HepG2 (cell line): ENCODE results near the gene GPHN. TPM values are rescaled to one million over a fixed set of nuclear protein-coding genes. Genes with fewer than 3 reads are reported as not detected.

Experiments used
- ATAC-seq: fragments of 200-7000 bp; cut with Tn5 transposase; 3 replicates; pipeline ENCODE4 v1.9.1; 2020; ENCODE audit warnings: mild to moderate bottlenecking, moderate library complexity
- BruUV-seq: library from RNA; stranded (reverse); fragments of 400-500 nt; replicated peaks from 2 replicates; lab custom pipeline; 2021; lab: Mats Ljungman, UMichigan
- CTCF ChIA-PET: fragments of 300-600 bp; formaldehyde crosslinking; extraction: SDS; loops from one replicate; lab custom pipeline; 2021; ENCODE audit warnings: low total read pairs, inconsistent platforms, low intra/inter-chr PET ratio; lab: Yijun Ruan, JAX
- POLR2A ChIA-PET: fragments of 350-600 bp; sonication (Branson Sonifier 250); formaldehyde crosslinking; loops from one replicate; lab custom pipeline; 2020; ENCODE audit warnings: antibody characterized with exemption, inconsistent platforms; lab: Yijun Ruan, JAX
- DNase-seq: peaks from one replicate; pipeline ENCODE4 v3.0.0-alpha.2; 2015; ENCODE audit warnings: low spot score
- FAIRE-seq: peaks from 3 replicates; lab custom pipeline; 2011; peaks lifted over from hg19 to GRCh38; lab: Jason Lieb, UNC
- H2AFZ ChIP-seq: one replicate; pipeline ENCODE4 v1.6.1; 2011; ENCODE audit warnings: low read length, inconsistent platforms
- H3K27ac ChIP-seq: fragments of 300-600 bp; 3 replicates; pipeline ENCODE4 v1.8.0; 2011; ENCODE audit warnings: mixed run types, mild to moderate bottlenecking, mixed read lengths, low read length, inconsistent platforms; ENCODE audit not compliant: insufficient read depth; ENCODE audit errors: extremely low read length
- H3K27me3 ChIP-seq, 2 experiments: fragments of 200-600 bp in 1 of 2; 2 replicates in 1 of 2; 3 replicates in 1 of 2; pipeline versions ENCODE4 v1.6.0 to v1.8.0; 2011; ENCODE audit warnings: low read length in 2 of 2, mild to moderate bottlenecking in 2 of 2, moderate library complexity in 2 of 2, inconsistent platforms in 1 of 2; ENCODE audit not compliant: insufficient read depth in 2 of 2, control insufficient read depth in 1 of 2
- H3K36me3 ChIP-seq, 2 experiments: fragments of 200-600 bp in 1 of 2; replicated peaks in 1 of 2; 2 replicates in 1 of 2; 3 replicates in 1 of 2; pipeline versions ENCODE4 v1.5.1 to v1.8.0; 2011; ENCODE audit warnings: low read length in 2 of 2, inconsistent platforms in 1 of 2; ENCODE audit not compliant: insufficient read depth in 2 of 2, control insufficient read depth in 1 of 2
- H3K4me1 ChIP-seq: 2 replicates; pipeline ENCODE4 v1.5.1; 2012; ENCODE audit warnings: low read length, inconsistent platforms; ENCODE audit not compliant: insufficient read depth
- H3K4me2 ChIP-seq: 2 replicates; pipeline ENCODE4 v1.6.0; 2011; ENCODE audit warnings: low read depth, low read length, inconsistent platforms
- H3K4me3 ChIP-seq, 3 experiments: fragments of 200-600 bp in 1 of 3; sonication (generic), shearing (Covaris generic) in 1 of 3; replicated peaks in 1 of 3; 2 replicates each; pipeline ENCODE4 v1.5.1; 2011 to 2016; ENCODE audit warnings: low read length in 3 of 3, inconsistent platforms in 2 of 3, low read depth in 2 of 3, mild to moderate bottlenecking in 2 of 3, control low read depth in 1 of 3, mixed read lengths in 1 of 3; ENCODE audit not compliant: insufficient read depth in 1 of 3
- H3K79me2 ChIP-seq: one replicate; pipeline ENCODE4 v1.6.1; 2011; ENCODE audit warnings: low read length, inconsistent platforms; ENCODE audit not compliant: insufficient read depth
- H3K9ac ChIP-seq: 2 replicates; pipeline ENCODE4 v1.6.0; 2011; ENCODE audit warnings: mild to moderate bottlenecking, low read depth, low read length, inconsistent platforms; ENCODE audit not compliant: insufficient read depth
- H3K9me3 ChIP-seq: 2 replicates; pipeline ENCODE4 v1.5.1; 2012; ENCODE audit warnings: mild to moderate bottlenecking, low read length
- H4K20me1 ChIP-seq: 2 replicates; pipeline ENCODE4 v1.6.0; 2011; ENCODE audit warnings: inconsistent platforms, mild to moderate bottlenecking, low read length, moderate library complexity; ENCODE audit not compliant: insufficient read depth
- ARHGAP35 ChIP-seq: sonication (generic); formaldehyde crosslinking; IDR thresholded peaks from 2 replicates; pipeline ENCODE4 v1.9.0; 2022; ENCODE audit warnings: mild to moderate bottlenecking, inconsistent platforms, moderate library complexity, missing genetic modification reagents, borderline replicate concordance
- BHLHE40 ChIP-seq: IDR thresholded peaks from 2 replicates; pipeline ENCODE4 v1.6.1; 2011; ENCODE audit warnings: low read length, improper control_type of control experiment
- CAMTA2 ChIP-seq: sonication (generic); formaldehyde crosslinking; IDR thresholded peaks from 2 replicates; pipeline ENCODE4 v1.4.0; 2020; ENCODE audit warnings: mild to moderate bottlenecking, missing genetic modification reagents, borderline replicate concordance
- EHMT2 ChIP-seq: fragments of 200-600 bp; sonication (generic); IDR thresholded peaks from 2 replicates; pipeline ENCODE4 v1.7.0; 2017; ENCODE audit warnings: antibody characterized with exemption, low read depth, low read length, borderline replicate concordance
- EP300 ChIP-seq, 3 experiments: sonication (generic) in 1 of 3; formaldehyde crosslinking in 1 of 3; IDR thresholded peaks; 2 replicates each; pipeline versions ENCODE4 v1.5.1 to v1.6.1; 2011 to 2020; ENCODE audit warnings: low read depth in 2 of 3, low read length in 2 of 3, borderline replicate concordance in 1 of 3, improper control_type of control experiment in 1 of 3, mild to moderate bottlenecking in 1 of 3, missing genetic modification reagents in 1 of 3, moderate library complexity in 1 of 3
- GATAD2A ChIP-seq: IDR thresholded peaks from 2 replicates; pipeline ENCODE4 v1.6.1; 2016
- HDAC2 ChIP-seq: sonication (generic); formaldehyde crosslinking; IDR thresholded peaks from 2 replicates; pipeline ENCODE4 v1.4.0; 2020; ENCODE audit warnings: missing genetic modification reagents
- HNRNPLL ChIP-seq: fragments of 200-400 bp; formaldehyde crosslinking; IDR thresholded peaks from 2 replicates; pipeline ENCODE4 v1.6.1; 2017; ENCODE audit warnings: mild to moderate bottlenecking, low read depth, low read length; ENCODE audit not compliant: poor library complexity, severe bottlenecking
- IRF9 ChIP-seq: sonication (generic); formaldehyde crosslinking; IDR thresholded peaks from 2 replicates; pipeline ENCODE4 v1.8.0; 2022; ENCODE audit warnings: missing genetic modification reagents, mild to moderate bottlenecking, borderline replicate concordance
- PAX8 ChIP-seq: sonication (generic); formaldehyde crosslinking; IDR thresholded peaks from 2 replicates; pipeline ENCODE4 v1.8.0; 2022; ENCODE audit warnings: mild to moderate bottlenecking, missing genetic modification reagents, borderline replicate concordance
- PRMT3 ChIP-seq: sonication (generic); formaldehyde crosslinking; IDR thresholded peaks from 2 replicates; pipeline ENCODE4 v1.8.1; 2022; ENCODE audit warnings: low read depth, mild to moderate bottlenecking, moderate library complexity, missing genetic modification reagents, borderline replicate concordance
- RARG ChIP-seq: sonication (generic); formaldehyde crosslinking; IDR thresholded peaks from 2 replicates; pipeline ENCODE4 v1.4.0; 2020; ENCODE audit warnings: low read depth, mild to moderate bottlenecking, missing genetic modification reagents
- RNF2 ChIP-seq: fragments of 450-650 bp; conservative IDR thresholded peaks from 2 replicates; pipeline ENCODE4 v1.6.1; 2016; ENCODE audit warnings: low read depth
- YEATS4 ChIP-seq: sonication (generic); formaldehyde crosslinking; IDR thresholded peaks from 2 replicates; pipeline ENCODE4 v1.4.0; 2020; ENCODE audit warnings: missing genetic modification reagents, borderline replicate concordance
- ZNF207 ChIP-seq: fragments of 450-650 bp; IDR thresholded peaks from 2 replicates; pipeline ENCODE4 v1.6.1; 2016; ENCODE audit warnings: antibody characterized with exemption, borderline replicate concordance
- ZNF496 ChIP-seq: sonication (generic); formaldehyde crosslinking; IDR thresholded peaks from 2 replicates; pipeline ENCODE4 v1.8.1; 2023; ENCODE audit warnings: mild to moderate bottlenecking, moderate library complexity, missing genetic modification reagents; ENCODE audit not compliant: insufficient replicate concordance
- ZNF570 ChIP-seq: sonication (generic); formaldehyde crosslinking; IDR thresholded peaks from 2 replicates; pipeline ENCODE4 v1.4.0; 2020; ENCODE audit warnings: mild to moderate bottlenecking, missing genetic modification reagents, borderline replicate concordance
- ZNF7 ChIP-seq: IDR thresholded peaks from 2 replicates; pipeline ENCODE4 v1.6.1; 2016; ENCODE audit warnings: missing biosample characterization, missing genetic modification reagents
- ZNF792 ChIP-seq: IDR thresholded peaks from 2 replicates; pipeline ENCODE4 v1.6.1; 2016
- WGBS: methylation state at CpG from one replicate; pipeline ENCODE4 v1.1.6; 2017; ENCODE audit warnings: low lambda C conversion rate; 5-methylcytosine and 5-hydroxymethylcytosine counted together
- in situ Hi-C: cut with HindIII; loops from 2 replicates; pipeline ENCODE4 v1.10.0; 2017; ENCODE audit warnings: low pct_unique_long_range_greater_than_20kb; ENCODE audit not compliant: extremely low pct_ligation_motif_present
- intact Hi-C: fragments of 100-400 bp; cut with micrococcal nuclease; formaldehyde crosslinking; loops from one replicate; pipeline ENCODE4 v1.10.0; 2022; ENCODE audit not compliant: unreplicated experiment
- polyA plus RNA-seq, 8 experiments: library from polyadenylated mRNA; depleted of rRNA in 3 of 8; stranded (reverse) in 7 of 8; unstranded in 1 of 8; fragments of >200 nt; fragmentation: Illumina TruSeq in 4 of 8; extraction: Trizol in 4 of 8; gene quantifications; 2 replicates each; pipeline versions ENCODE4 v1.2.1 to v1.2.3, GENCODE V29; 2011 to 2016; ENCODE audit warnings: low read depth in 4 of 8, missing spikeins in 1 of 8, mixed read lengths in 1 of 8; ENCODE audit not compliant: insufficient read depth in 1 of 8
- total RNA-seq, 5 experiments: library from RNA; depleted of rRNA; stranded (reverse); fragments of >200 nt; fragmentation: Illumina TruSeq; extraction: Trizol; gene quantifications; 2 replicates each; pipeline ENCODE4 v1.2.3, GENCODE V29; 2016; ENCODE audit warnings: low read depth in 1 of 5

GPHN gene
- total and polyA plus RNA-seq, 2 of the 13 experiments (the other 11 are each of a cell fraction or from before 2014, with no cell fraction given): 12.7 to 19.2 TPM

- intact Hi-C loops (loop anchor here (5.0 kb wide), 1 partner anchor 639 kb away; no protein-coding TSS in a partner anchor), in situ Hi-C loops (no loop called here)
- BruUV-seq: no TSS peak
- ChIA-PET POLR2A (interaction anchor here (3.2 kb wide), 1 partner anchor 9 kb away, joined by 18 read pairs; the partner anchor contains the start of gene GPHN), CTCF (no interaction called here)
- no peak for DNase-seq
- no peak overlapping the region for H3K27ac ChIP-seq
- H3K9ac ChIP-seq: no peak overlapping the region
- no peaks in the 10 kb centered on the region for H4K20me1 ChIP-seq
- no peak overlapping the region for H3K4me2 ChIP-seq
- no peak for FAIRE-seq
- no peaks in the 10 kb centered on the region for H3K9me3 ChIP-seq
- no peaks in the 10 kb centered on the region for H3K79me2 ChIP-seq
- TF ChIP-seq ZNF207: no peak
- no peak for TF ChIP-seq HNRNPLL
- no peak overlapping the region for H2AFZ ChIP-seq
- no peak overlapping the region for H3K4me3 ChIP-seq
- H3K36me3 ChIP-seq: no peaks in the 10 kb centered on the region
- ATAC-seq: no peak
- H3K4me1 ChIP-seq: peaks cover 27% of the 10 kb centered on the region
- WGBS: 89% methylated on average over 3 of the region's 3 CpGs
- no peaks in the 10 kb centered on the region for H3K27me3 ChIP-seq
These were observed 9.6 kb upstream of the GPHN start for GRCh38 chr14:66498311-66498710.

GRCh38 chr14:66501592-66501991 lies 6.4 kb upstream of the GPHN start:
- Histone ChIP-seq H3K4me1 (peaks cover 23% of the 10 kb centered on the region), H3K9ac (no peak overlapping the region), H4K20me1 (no peaks in the 10 kb centered on the region), H3K27me3 (no peaks in the 10 kb centered on the region), H3K79me2 (no peaks in the 10 kb centered on the region), H3K4me3 (no peak overlapping the region), H2AFZ (no peak overlapping the region), H3K4me2 (peak overlapping the region; percentile 18; the same call in 1 of the 2 replicates), H3K27ac (no peak overlapping the region), H3K36me3 (no peaks in the 10 kb centered on the region), H3K9me3 (no peaks in the 10 kb centered on the region)
- CTCF ChIA-PET: no interaction called here
- in situ Hi-C loops (no loop called here), intact Hi-C loops (no loop called here)
- no peak for FAIRE-seq
- no TSS peak for BruUV-seq
- peak; percentile 61 for ATAC-seq
- POLR2A ChIA-PET: no interaction called here
- no peak for DNase-seq
- WGBS: 28% methylated on average over 4 of the region's 4 CpGs
- TF ChIP-seq ZNF570 (CRISPR knock-in tag) (no peak), RNF2 (no peak), CAMTA2 (no peak), EHMT2 (no peak), YEATS4 (CRISPR knock-in tag) (no peak), RARG (no peak), ARHGAP35 (CRISPR knock-in tag) (no peak), PRMT3 (CRISPR knock-in tag) (no peak), ZNF7 (CRISPR knock-in tag) (no peak), ZNF792 (no peak), ZNF496 (CRISPR knock-in tag) (no peak), IRF9 (CRISPR knock-in tag) (no peak), BHLHE40 (peak; percentile 46; the same call in 1 of the 2 replicates), PAX8 (CRISPR knock-in tag) (no peak), EP300 (IDR thresholded peaks at IDR 0.05; ENCODE audit: low read depth in 2 of 2, low read length in 2 of 2) (0 out of 4 replicates have a peak, but pooled peaks of 1 of the 2 experiments have one; percentile 15), EP300 (CRISPR knock-in tag; IDR thresholded peaks at IDR 0.05; ENCODE audit: borderline replicate concordance) (no peak), HDAC2 (no peak), GATAD2A (CRISPR knock-in tag) (peak; percentile 17; the same call in 1 of the 2 replicates)
